Memory B cell (primary cell): ENCODE results near the gene DMXL1.
"Not testable (repeated sequence)": the region's sequence is repeated elsewhere in the genome, so short reads cannot be mapped to it uniquely, and the experiment has no call there.

Experiments
- ATAC-seq: fragments of 150-1000 bp; cut with Tn5 transposase; 2 replicates; pipeline ENCODE4 v1.10.0; 2021; ENCODE audit warnings: low read depth, mild to moderate bottlenecking, moderate library complexity
- DNase-seq, 2 donors: peaks; one replicate each; pipeline ENCODE4 v3.0.0; 2022; ENCODE audit warnings: low spot score in 2 of 2
- H3K27ac Mint-ChIP-seq: one replicate; pipeline ENCODE4 v1.8.0; 2022; ENCODE audit warnings: mild to moderate bottlenecking, moderate library complexity, mixed read lengths
- H3K27me3 Mint-ChIP-seq: one replicate; pipeline ENCODE4 v1.8.0; 2022; ENCODE audit warnings: mixed read lengths
- H3K36me3 Mint-ChIP-seq: one replicate; pipeline ENCODE4 v1.8.0; 2022; ENCODE audit warnings: mild to moderate bottlenecking, mixed read lengths
- H3K4me1 Mint-ChIP-seq: one replicate; pipeline ENCODE4 v1.8.0; 2022; ENCODE audit warnings: mixed read lengths
- H3K4me3 Mint-ChIP-seq: one replicate; pipeline ENCODE4 v1.8.0; 2022; ENCODE audit warnings: mild to moderate bottlenecking, moderate library complexity, mixed read lengths
- H3K9me3 Mint-ChIP-seq: one replicate; pipeline ENCODE4 v1.8.0; 2022; ENCODE audit warnings: mixed read lengths

The DMXL1 gene

DNA sequence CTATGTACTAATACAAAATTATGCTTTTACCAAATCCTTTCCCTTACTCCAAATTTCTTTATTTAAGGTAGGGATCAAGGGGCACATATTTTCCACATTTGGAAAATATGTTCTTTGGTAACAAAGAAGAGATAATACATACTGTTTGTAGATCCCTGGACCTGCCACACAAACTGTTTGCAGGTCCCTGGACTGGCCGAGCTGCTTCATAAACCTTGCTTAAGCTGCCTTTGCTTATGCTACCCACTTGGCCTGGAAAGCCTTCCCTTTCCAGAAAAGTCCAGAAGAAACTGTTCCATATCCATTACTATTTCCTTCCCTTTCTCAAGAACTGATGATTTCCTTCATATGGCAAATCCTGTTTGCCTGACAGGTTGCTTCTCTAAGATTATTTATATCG is 22.6 kb upstream of the DMXL1 start:
- H3K27me3 Mint-ChIP-seq: no peaks in the 10 kb centered on the region
- DNase-seq (no peak), ATAC-seq (no peak)
- H3K36me3 Mint-ChIP-seq: no peaks in the 10 kb centered on the region
- peaks cover 4% of the 10 kb centered on the region for H3K4me1 Mint-ChIP-seq
- H3K9me3 Mint-ChIP-seq: no peaks in the 10 kb centered on the region
- no peak overlapping the region for H3K4me3 Mint-ChIP-seq
- H3K27ac Mint-ChIP-seq: no peak overlapping the region

GRCh38 chr5:119049824-119050449 is 20.9 kb upstream of the DMXL1 start:
- H3K27ac Mint-ChIP-seq: no peak overlapping the region
- H3K36me3 Mint-ChIP-seq: no peaks in the 10 kb centered on the region
- H3K9me3 Mint-ChIP-seq: no peaks in the 10 kb centered on the region
- ATAC-seq: no peak
- H3K4me1 Mint-ChIP-seq: peaks cover 4% of the 10 kb centered on the region
- no peak overlapping the region for H3K4me3 Mint-ChIP-seq
- no peaks in the 10 kb centered on the region for H3K27me3 Mint-ChIP-seq
- no peak for DNase-seq

DNA sequence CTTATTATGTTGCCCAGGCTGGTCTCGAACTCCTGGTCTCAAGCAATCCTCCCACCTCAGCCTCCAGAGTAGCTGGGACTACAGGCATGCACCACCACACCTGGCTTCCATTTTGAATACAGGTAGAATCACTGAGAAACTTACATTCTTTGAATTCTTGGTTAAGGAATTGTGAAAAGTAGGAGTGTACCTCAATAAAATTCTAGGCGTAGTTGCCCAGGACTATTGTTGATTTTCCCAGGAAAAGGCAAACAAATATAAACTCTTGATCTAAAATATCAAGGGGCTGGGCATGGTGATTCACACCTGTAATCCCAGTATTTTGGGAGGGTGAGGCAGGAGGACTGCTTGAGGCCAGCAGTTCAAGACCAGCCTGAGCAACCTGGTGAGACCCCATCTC is 16.8 kb upstream of the DMXL1 start:
- no peaks in the 10 kb centered on the region for H3K27me3 Mint-ChIP-seq
- H3K27ac Mint-ChIP-seq: no peak overlapping the region
- H3K4me1 Mint-ChIP-seq: peaks cover 4% of the 10 kb centered on the region
- H3K4me3 Mint-ChIP-seq: no peak overlapping the region
- ATAC-seq (no peak), DNase-seq (no peak)
- no peaks in the 10 kb centered on the region for H3K9me3 Mint-ChIP-seq
- no peaks in the 10 kb centered on the region for H3K36me3 Mint-ChIP-seq

DNA sequence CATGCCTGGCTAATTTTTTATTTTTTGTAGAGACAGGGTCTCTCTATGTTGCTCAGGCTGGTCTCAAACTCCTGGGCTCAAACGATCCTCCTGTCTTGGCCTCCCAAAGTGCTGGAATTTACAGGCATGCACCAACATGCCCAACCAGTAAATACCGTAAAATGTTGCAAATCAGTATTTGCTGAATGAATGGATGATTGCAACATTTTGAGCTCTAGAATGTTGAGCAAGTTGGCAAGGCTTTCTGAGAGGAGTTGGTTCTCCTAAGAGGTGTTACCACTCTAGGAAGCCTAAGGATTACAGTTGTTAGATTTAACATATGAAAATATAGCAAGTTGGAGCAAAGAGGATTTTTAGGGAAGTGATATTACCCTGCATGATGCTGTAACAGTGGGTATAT is 15.6 kb upstream of the DMXL1 start:
- Mint-ChIP-seq H3K4me3 (no peak overlapping the region), H3K27me3 (no peaks in the 10 kb centered on the region), H3K9me3 (no peaks in the 10 kb centered on the region), H3K36me3 (no peaks in the 10 kb centered on the region), H3K4me1 (peaks cover 6% of the 10 kb centered on the region), H3K27ac (no peak overlapping the region)
- no peak for ATAC-seq
- no peak for DNase-seq

DNA sequence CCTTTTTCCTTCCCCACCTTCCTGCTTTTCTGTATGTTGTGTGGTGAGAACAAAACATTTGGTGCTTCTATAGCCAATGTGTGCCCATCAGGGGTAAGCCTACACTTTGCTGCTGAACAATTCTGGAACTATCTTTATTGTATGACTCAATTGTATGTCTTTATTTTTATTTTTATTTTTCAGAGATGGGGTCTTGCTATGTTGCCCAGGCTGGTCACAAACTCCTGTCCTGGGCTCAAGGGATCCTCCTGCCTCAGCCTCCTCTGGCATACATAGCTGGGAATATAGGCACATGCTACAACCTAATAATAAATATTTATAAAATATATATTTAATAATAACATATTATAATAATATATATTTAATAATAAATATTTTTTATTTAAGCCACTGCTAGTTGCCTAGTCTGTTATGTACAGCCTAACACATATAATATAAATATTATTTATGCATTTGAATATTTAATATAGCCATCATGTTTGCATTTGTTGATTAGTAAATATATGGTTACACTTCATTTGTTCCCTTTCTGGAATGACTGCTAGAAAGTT is 11.8 kb upstream of the DMXL1 start:
- no peak for DNase-seq
- no peaks in the 10 kb centered on the region for H3K36me3 Mint-ChIP-seq
- H3K4me1 Mint-ChIP-seq: peaks cover 16% of the 10 kb centered on the region
- H3K4me3 Mint-ChIP-seq: no peak overlapping the region
- no peaks in the 10 kb centered on the region for H3K9me3 Mint-ChIP-seq
- H3K27me3 Mint-ChIP-seq: no peaks in the 10 kb centered on the region
- no peak overlapping the region for H3K27ac Mint-ChIP-seq
- ATAC-seq: no peak

DNA sequence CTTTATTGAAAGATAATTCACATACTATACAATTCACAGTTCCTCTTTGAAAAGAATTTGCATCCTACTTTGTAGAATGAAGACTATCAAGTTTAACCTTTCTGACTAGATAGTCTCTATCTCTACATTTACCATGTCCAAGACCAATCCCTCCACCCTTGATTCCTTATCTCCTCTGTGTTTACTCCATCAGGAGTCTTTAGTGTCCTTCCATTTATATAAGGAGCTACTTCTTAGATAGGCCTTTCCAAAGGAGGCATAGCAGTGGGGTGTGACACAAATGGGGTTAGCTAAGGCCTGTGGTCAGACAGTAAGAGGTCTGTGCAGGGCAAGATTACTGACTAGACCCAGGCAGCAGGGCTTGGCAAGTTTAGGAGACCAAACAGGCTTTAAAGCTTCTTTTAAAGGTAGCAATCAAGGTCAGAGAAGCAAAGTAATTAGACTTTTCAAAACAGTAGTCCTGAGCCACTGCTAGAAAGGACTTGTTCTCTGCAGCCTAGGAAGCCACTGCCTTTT is 11.1 kb upstream of the DMXL1 start:
- Mint-ChIP-seq H3K4me1 (peaks cover 18% of the 10 kb centered on the region), H3K36me3 (no peaks in the 10 kb centered on the region), H3K27ac (no peak overlapping the region), H3K4me3 (no peak overlapping the region), H3K27me3 (no peaks in the 10 kb centered on the region), H3K9me3 (no peaks in the 10 kb centered on the region)
- ATAC-seq (no peak), DNase-seq (no peak)

DNA sequence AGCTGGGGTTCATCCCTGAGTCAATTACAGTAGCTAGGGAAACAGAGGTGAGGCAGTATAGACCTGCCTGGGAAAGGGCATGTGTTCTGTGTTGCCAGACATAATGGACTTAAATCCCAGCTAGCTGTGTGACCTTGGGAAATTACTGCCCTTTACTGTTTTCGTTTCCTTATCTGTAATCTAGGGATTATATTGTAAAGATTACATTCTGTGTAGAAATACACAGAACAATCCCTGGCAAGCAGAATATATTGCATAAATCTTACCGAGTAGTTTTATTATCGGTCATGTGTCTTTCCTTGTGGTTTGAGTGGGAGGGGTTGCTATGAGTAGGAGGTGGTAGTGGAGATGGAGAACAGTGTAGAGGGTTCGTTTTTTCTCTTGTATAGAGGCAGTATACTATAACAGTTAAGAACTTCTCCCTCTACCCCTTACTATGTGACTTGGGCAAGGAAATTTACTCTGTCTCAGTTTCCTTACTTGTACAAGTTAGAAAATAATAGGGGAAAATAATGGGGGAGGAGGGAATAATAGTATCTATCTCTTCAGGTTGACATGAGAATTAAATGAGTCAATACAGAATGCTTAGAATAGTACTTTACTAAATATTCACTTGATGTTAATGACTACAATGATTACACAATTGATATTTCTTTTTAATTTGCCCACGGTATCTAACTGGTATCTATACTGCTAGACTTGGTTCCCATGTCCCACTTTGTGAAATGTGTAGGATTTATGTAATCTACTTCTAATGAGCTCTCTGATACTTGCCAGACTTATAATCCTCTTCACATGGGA is 7.1 kb upstream of the DMXL1 start:
- H3K9me3 Mint-ChIP-seq: no peaks in the 10 kb centered on the region
- H3K36me3 Mint-ChIP-seq: no peaks in the 10 kb centered on the region
- peak; percentile 34 for ATAC-seq
- peaks cover 18% of the 10 kb centered on the region for H3K4me1 Mint-ChIP-seq
- no peak overlapping the region for H3K4me3 Mint-ChIP-seq
- no peak overlapping the region for H3K27ac Mint-ChIP-seq
- no peaks in the 10 kb centered on the region for H3K27me3 Mint-ChIP-seq
- no peak for DNase-seq

DNA sequence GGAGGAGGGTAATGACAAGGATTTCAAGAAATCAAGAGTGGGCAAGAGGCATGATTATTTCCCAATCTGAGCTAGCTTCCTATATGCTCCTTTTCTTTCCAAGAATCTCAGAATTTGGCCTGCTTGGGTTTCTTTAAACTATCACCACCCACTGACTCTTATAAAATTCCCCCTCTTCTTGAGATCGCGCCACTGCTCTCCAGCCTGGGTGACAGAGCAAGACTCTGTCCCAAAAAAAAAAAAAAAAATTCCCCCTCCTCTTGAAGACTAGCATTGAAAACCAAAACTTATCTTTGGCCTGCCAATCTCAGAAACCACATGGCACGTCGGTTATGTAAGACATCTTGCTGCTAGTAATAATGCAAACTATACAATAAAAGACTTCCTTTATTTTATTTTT is 3.4 kb upstream of the DMXL1 start:
- no peak overlapping the region for H3K4me3 Mint-ChIP-seq
- no peaks in the 10 kb centered on the region for H3K9me3 Mint-ChIP-seq
- DNase-seq: no peak

DNA sequence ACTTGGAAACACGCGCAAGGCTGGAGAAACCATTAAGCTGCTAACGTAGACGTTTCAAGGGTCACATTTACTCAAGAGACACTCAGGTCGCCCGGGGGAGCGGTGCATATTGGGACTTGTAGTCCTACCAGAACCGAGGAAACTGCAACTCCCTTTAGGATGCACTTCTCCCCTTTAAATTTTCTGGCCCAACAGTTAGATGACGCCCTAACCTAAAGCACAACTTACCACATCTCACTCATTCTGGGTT is 384 bp upstream of the DMXL1 start:
- Mint-ChIP-seq H3K9me3 (no peaks in the 10 kb centered on the region), H3K36me3 (peaks cover 2% of the 10 kb centered on the region), H3K4me1 (peaks cover 17% of the 10 kb centered on the region), H3K4me3 (peak overlapping the region; percentile 100), H3K27ac (peak overlapping the region; percentile 99), H3K27me3 (no peaks in the 10 kb centered on the region)
- peak; percentile 49 for ATAC-seq
- no peak for DNase-seq

More for the DNA sequence above, 3.4 kb upstream of the DMXL1 start:
- Mint-ChIP-seq H3K36me3 (no peaks in the 10 kb centered on the region), H3K27ac (no peak overlapping the region), H3K4me1 (peaks cover 7% of the 10 kb centered on the region), H3K27me3 (no peaks in the 10 kb centered on the region)
- no peak for ATAC-seq

GRCh38 chr5:119071561-119071995 is 691 bp downstream of the DMXL1 start:
- H3K27ac Mint-ChIP-seq: peak overlapping the region; percentile 99
- H3K36me3 Mint-ChIP-seq: peaks cover 2% of the 10 kb centered on the region
- no peaks in the 10 kb centered on the region for H3K27me3 Mint-ChIP-seq
- peak overlapping the region; percentile 100 for H3K4me3 Mint-ChIP-seq
- no peak for DNase-seq
- H3K9me3 Mint-ChIP-seq: no peaks in the 10 kb centered on the region
- no peak for ATAC-seq
- peaks cover 23% of the 10 kb centered on the region for H3K4me1 Mint-ChIP-seq

- peak overlapping the region; percentile 75 for H3K4me3 Mint-ChIP-seq
- H3K36me3 Mint-ChIP-seq: peaks cover 2% of the 10 kb centered on the region
- DNase-seq: no peak
- no peaks in the 10 kb centered on the region for H3K27me3 Mint-ChIP-seq
- ATAC-seq: no peak
- no peaks in the 10 kb centered on the region for H3K9me3 Mint-ChIP-seq
- H3K4me1 Mint-ChIP-seq: peaks cover 23% of the 10 kb centered on the region
- peak overlapping the region; percentile 93 for H3K27ac Mint-ChIP-seq
Measured at GRCh38 chr5:119072496-119072895, 1.6 kb downstream of the DMXL1 start.

GRCh38 chr5:119073746-119074337 is 3.0 kb downstream of the DMXL1 start:
- Mint-ChIP-seq H3K27ac (peak overlapping the region; percentile 93), H3K4me3 (peak overlapping the region; percentile 93), H3K4me1 (peaks cover 23% of the 10 kb centered on the region)
- not testable (repeated sequence) for H3K27me3 Mint-ChIP-seq, H3K36me3 Mint-ChIP-seq, DNase-seq, H3K9me3 Mint-ChIP-seq, ATAC-seq

DNA sequence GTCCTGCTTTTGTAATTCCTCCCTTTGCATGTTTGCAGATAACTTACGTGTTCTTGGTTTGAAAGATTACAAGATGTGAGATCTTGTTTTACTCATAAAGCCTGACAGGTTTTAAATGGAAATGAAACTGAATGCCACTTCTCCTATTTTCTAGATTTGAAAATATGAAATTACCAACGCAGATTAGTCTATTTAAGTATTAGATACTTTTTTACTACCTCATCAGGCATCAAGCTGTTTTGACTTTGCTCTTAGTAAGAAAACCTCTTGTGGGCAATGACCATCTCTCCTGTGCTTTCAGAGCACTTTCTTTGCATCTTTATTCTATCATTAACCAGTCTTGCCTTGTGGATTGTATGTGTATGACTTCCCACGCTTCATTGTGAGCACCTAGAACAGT is 3.5 kb downstream of the DMXL1 start:
- H3K4me1 Mint-ChIP-seq: peaks cover 29% of the 10 kb centered on the region
- ATAC-seq: no peak
- no peak for DNase-seq

DNA sequence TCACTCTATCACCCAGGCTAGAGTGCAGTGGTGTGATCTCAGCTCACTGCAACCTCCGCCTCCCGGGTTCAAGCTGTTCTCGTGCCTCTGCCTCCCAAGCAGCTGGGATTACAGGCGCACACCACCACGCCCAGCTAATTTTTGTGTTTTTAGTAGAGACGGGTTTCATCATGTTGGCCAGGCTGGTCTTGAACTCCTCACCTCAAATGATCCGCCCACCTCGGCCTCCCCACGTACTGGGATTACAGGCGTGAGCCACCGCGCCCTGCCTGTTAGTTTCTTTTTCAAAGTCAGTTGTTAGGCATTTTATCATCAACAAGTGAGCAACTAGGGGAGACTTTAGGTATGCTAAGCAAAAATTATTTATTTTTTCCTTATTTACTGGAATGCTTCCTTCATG is 4.4 kb downstream of the DMXL1 start:
- not testable (repeated sequence) for DNase-seq, H3K4me3 Mint-ChIP-seq, ATAC-seq, H3K27ac Mint-ChIP-seq, H3K36me3 Mint-ChIP-seq, H3K27me3 Mint-ChIP-seq, H3K9me3 Mint-ChIP-seq
- H3K4me1 Mint-ChIP-seq: peaks cover 34% of the 10 kb centered on the region

More for the DNA sequence above, 3.5 kb downstream of the DMXL1 start:
- no peaks in the 10 kb centered on the region for H3K9me3 Mint-ChIP-seq
- no peaks in the 10 kb centered on the region for H3K27me3 Mint-ChIP-seq
- H3K4me3 Mint-ChIP-seq: peak overlapping the region; percentile 93
- H3K27ac Mint-ChIP-seq: peak overlapping the region; percentile 93
- H3K36me3 Mint-ChIP-seq: peaks cover 6% of the 10 kb centered on the region
